Subcutaneous abdominal adipose tissue (tissue), 5 donors: Measurements from ENCODE around the gene ZBTB7B.

Experiments
- H3K27ac ChIP-seq: one replicate; pipeline ENCODE4 v1.7.0; 2013; ENCODE audit warnings: low read depth, mild to moderate bottlenecking, inconsistent platforms, low read length, moderate library complexity
- H3K27me3 ChIP-seq, 5 donors: one replicate each; pipeline ENCODE4 v1.7.0; 2013; ENCODE audit warnings: low read length in 5 of 5, inconsistent platforms in 1 of 5; ENCODE audit not compliant: control insufficient read depth in 5 of 5, insufficient read depth in 4 of 5
- H3K36me3 ChIP-seq, 5 donors: one replicate each; pipeline ENCODE4 v1.7.0; 2013; ENCODE audit warnings: low read length in 5 of 5; ENCODE audit not compliant: control insufficient read depth in 5 of 5, insufficient read depth in 5 of 5
- H3K4me1 ChIP-seq, 5 donors: one replicate each; pipeline ENCODE4 v1.7.0; 2013; ENCODE audit warnings: low read length in 5 of 5, mild to moderate bottlenecking in 3 of 5, moderate library complexity in 1 of 5; ENCODE audit not compliant: control insufficient read depth in 5 of 5, insufficient read depth in 5 of 5
- H3K4me3 ChIP-seq, 5 donors: one replicate each; pipeline ENCODE4 v1.7.0; 2013; ENCODE audit warnings: low read length in 5 of 5, low read depth in 1 of 5
- H3K9ac ChIP-seq, 5 donors: one replicate each; pipeline ENCODE4 v1.7.0; 2013; ENCODE audit warnings: low read length in 5 of 5, mild to moderate bottlenecking in 4 of 5, moderate library complexity in 3 of 5
- H3K9me3 ChIP-seq, 5 donors: one replicate each; pipeline ENCODE4 v1.7.0; 2013; ENCODE audit warnings: low read length in 5 of 5; ENCODE audit not compliant: control insufficient read depth in 5 of 5
- donor health status: healthy.
- donor health status: healthy.
- donor health status: healthy.
- donor health status: healthy.
- donor health status: healthy.

ZBTB7B gene

GRCh38 chr1:155009221-155009711, 6.7 kb downstream of the ZBTB7B start:
- Histone ChIP-seq H3K36me3 (peaks cover 0 to 9% (median 0%) of the 10 kb centered on the region in 5 donors), H3K4me3 (peak overlapping the region in 3 of 5 donors; percentile 13 to 53 (median 19)), H3K27me3 (no peaks in the 10 kb centered on the region), H3K9me3 (no peaks in the 10 kb centered on the region), H3K27ac (peak overlapping the region; percentile 97), H3K9ac (peak overlapping the region in 3 of 5 donors; percentile 33 to 80 (median 57)), H3K4me1 (peaks cover 11 to 96% (median 87%) of the 10 kb centered on the region in 5 donors)

- Histone ChIP-seq H3K27ac (peak overlapping the region; percentile 97), H3K4me3 (peak overlapping the region in 1 of 5 donors; percentile 25), H3K9me3 (no peaks in the 10 kb centered on the region), H3K9ac (peak overlapping the region in 1 of 5 donors; percentile 50), H3K36me3 (peaks cover 0 to 13% (median 5%) of the 10 kb centered on the region in 5 donors), H3K4me1 (peaks cover 8 to 92% (median 82%) of the 10 kb centered on the region in 5 donors), H3K27me3 (no peaks in the 10 kb centered on the region)
Measured at GRCh38 chr1:155009742-155010141, 7.1 kb downstream of the ZBTB7B start.

- Histone ChIP-seq H3K36me3 (peaks cover 0 to 20% (median 11%) of the 10 kb centered on the region in 5 donors), H3K9me3 (no peaks in the 10 kb centered on the region), H3K27ac (peak overlapping the region; percentile 97), H3K9ac (peak overlapping the region in 2 of 5 donors; percentile 47 to 53), H3K4me1 (peaks cover 8 to 85% (median 76%) of the 10 kb centered on the region in 5 donors), H3K27me3 (no peaks in the 10 kb centered on the region), H3K4me3 (peak overlapping the region in 1 of 5 donors; percentile 25)
Measured at GRCh38 chr1:155010211-155010918, 7.8 kb downstream of the ZBTB7B start.

DNA sequence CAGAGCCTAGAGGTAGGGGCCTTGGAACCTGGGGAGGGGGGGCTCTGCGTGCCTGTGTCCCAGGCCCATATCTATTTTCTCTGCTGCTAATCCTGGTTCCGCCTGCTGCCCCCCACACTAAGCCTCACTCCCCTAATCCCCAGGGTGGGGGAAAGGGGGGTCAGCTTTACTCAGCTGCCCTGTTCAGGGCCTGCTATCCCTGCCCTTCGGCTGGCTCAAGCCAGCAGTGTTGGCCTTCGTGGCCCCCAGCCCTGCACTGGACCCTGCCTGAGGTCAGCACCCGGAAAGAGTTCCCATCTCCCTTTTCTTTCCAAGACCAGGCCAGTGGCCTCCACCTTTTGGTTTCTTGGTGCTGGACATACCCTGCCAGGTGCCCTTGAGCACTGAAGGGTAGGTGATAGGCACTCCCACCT, 8.4 kb downstream of the ZBTB7B start:
- Histone ChIP-seq H3K4me3 (no peak overlapping the region), H3K27me3 (no peaks in the 10 kb centered on the region), H3K4me1 (peaks cover 8 to 79% (median 70%) of the 10 kb centered on the region in 5 donors), H3K36me3 (peaks cover 0 to 26% (median 17%) of the 10 kb centered on the region in 5 donors), H3K9ac (peak overlapping the region in 3 of 5 donors; percentile 0 to 47 (median 39)), H3K27ac (peak overlapping the region; percentile 97), H3K9me3 (no peaks in the 10 kb centered on the region)

GRCh38 chr1:155011437-155012025, 8.9 kb downstream of the ZBTB7B start:
- Histone ChIP-seq H3K4me1 (peaks cover 8 to 77% (median 67%) of the 10 kb centered on the region in 5 donors), H3K9ac (peak overlapping the region; percentile 0 to 58 (median 49)), H3K4me3 (no peak overlapping the region)

GRCh38 chr1:155012026-155012546, 9.5 kb downstream of the ZBTB7B start:
- Histone ChIP-seq H3K4me1 (peaks cover 7 to 77% (median 67%) of the 10 kb centered on the region in 5 donors), H3K9ac (peak overlapping the region in 4 of 5 donors; percentile 0 to 58 (median 52)), H3K27me3 (no peaks in the 10 kb centered on the region), H3K27ac (peak overlapping the region; percentile 97), H3K4me3 (no peak overlapping the region), H3K9me3 (no peaks in the 10 kb centered on the region), H3K36me3 (peaks cover 0 to 33% (median 21%) of the 10 kb centered on the region in 5 donors)

More at GRCh38 chr1:155011437-155012025, 8.9 kb downstream of the ZBTB7B start:
- no peaks in the 10 kb centered on the region for H3K9me3 ChIP-seq
- no peaks in the 10 kb centered on the region for H3K27me3 ChIP-seq
- peak overlapping the region; percentile 97 for H3K27ac ChIP-seq
- peaks cover 0 to 31% (median 21%) of the 10 kb centered on the region in 5 donors for H3K36me3 ChIP-seq

DNA sequence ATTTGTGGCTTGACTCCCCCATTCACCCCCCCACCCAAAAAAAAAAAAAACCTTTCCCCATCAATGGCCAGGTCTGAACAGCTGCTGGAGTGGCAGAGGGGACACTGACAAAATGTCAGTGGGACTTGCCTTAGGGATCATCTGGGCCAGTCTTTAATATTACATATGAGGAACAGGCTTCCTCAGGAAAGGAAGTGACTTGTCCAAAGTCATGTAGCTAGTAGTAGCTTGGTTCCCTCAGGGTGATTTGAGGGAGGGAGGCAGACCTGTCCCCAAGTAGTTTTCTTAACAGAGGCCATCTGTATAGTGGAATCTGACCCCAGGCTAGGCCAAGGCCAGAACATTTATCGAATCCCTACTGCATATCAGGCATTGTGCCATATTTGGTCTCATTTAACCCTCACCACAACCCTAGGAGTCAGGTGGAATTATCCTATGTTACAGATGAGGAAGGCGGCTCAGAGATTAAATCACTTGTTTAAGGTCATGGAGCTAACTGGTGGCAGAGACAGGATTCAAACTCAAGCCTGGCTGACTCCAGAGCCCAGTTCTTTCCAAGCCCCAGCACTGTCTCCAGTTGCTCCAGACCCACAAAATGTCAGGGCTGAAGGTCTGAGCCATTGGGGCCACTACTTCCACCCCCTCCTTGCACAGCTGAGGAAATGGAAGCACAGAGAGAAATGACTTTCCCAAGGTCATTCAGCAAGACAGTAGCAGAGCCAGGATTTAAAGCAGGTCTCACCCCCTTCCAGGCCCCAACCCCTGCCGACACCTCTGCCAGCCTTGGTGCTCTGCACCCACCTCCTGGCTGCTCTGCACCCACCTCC, 10.4 kb downstream of the ZBTB7B start:
- Histone ChIP-seq H3K27me3 (no peaks in the 10 kb centered on the region), H3K9me3 (no peaks in the 10 kb centered on the region), H3K4me1 (peaks cover 7 to 77% (median 65%) of the 10 kb centered on the region in 5 donors), H3K27ac (peak overlapping the region; percentile 97), H3K4me3 (no peak overlapping the region), H3K9ac (peak overlapping the region in 3 of 5 donors; percentile 30 to 52 (median 48)), H3K36me3 (peaks cover 0 to 33% (median 21%) of the 10 kb centered on the region in 5 donors)

DNA sequence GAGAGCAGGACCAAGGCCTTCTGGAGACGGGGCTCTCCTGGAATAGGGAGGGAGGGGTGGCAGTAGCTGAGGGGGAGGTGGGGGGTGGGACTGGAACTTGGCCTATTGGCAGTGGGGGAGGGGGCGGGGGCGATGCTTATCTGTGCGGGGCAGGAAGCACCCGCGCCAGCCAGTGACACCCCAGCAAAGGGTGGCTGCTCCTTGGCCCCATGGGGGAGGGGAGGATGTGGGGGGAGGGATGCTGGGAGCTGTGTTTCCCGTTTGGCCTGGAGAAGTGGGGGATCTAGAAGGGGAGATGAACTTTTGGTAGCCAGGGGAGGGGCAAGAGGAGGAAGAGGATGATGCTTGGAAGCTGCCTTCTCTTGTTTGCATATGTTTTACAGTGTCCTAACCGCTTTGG, 11.0 kb downstream of the ZBTB7B start:
- H3K9ac ChIP-seq = no peak overlapping the region
- H3K36me3 ChIP-seq = peaks cover 0 to 33% (median 21%) of the 10 kb centered on the region in 5 donors
- peak overlapping the region; percentile 97 for H3K27ac ChIP-seq
- no peaks in the 10 kb centered on the region for H3K27me3 ChIP-seq
- H3K9me3 ChIP-seq = no peaks in the 10 kb centered on the region
- H3K4me1 ChIP-seq = peaks cover 7 to 75% (median 65%) of the 10 kb centered on the region in 5 donors
- H3K4me3 ChIP-seq = no peak overlapping the region

DNA sequence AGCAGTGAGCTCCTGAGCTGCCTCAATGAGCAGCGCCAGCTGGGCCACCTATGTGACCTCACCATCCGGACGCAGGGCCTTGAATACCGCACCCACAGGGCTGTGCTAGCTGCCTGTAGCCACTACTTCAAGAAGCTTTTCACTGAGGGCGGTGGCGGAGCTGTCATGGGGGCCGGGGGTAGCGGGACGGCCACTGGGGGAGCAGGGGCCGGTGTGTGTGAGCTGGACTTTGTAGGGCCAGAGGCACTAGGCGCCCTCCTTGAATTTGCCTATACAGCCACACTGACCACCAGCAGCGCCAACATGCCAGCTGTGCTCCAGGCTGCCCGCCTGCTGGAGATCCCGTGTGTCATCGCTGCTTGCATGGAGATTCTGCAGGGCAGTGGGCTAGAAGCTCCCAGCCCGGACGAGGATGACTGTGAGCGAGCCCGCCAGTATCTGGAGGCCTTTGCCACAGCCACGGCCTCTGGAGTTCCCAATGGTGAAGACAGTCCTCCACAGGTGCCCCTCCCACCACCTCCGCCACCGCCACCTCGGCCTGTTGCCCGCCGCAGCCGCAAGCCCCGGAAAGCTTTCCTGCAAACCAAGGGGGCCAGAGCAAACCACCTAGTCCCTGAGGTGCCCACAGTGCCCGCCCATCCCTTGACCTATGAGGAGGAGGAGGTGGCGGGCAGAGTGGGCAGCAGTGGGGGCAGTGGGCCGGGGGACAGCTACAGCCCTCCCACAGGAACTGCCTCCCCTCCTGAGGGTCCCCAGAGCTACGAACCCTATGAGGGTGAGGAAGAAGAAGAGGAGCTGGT, 12.3 kb downstream of the ZBTB7B start:
- Histone ChIP-seq H3K4me1 (peaks cover 7 to 70% (median 62%) of the 10 kb centered on the region in 5 donors), H3K36me3 (peaks cover 0 to 33% (median 21%) of the 10 kb centered on the region in 5 donors), H3K9me3 (no peaks in the 10 kb centered on the region), H3K4me3 (no peak overlapping the region), H3K9ac (no peak overlapping the region), H3K27me3 (no peaks in the 10 kb centered on the region), H3K27ac (peak overlapping the region; percentile 96)
